GM21390 (cell line): ENCODE data around the gene APLP1.
"Not testable (repeated sequence)": the region's sequence is repeated elsewhere in the genome, so short reads cannot be mapped to it uniquely, and the experiment has no call there.

Source experiments
- ATAC-seq: cut with Tn5 transposase; IDR thresholded peaks from one replicate; pipeline ENCODE4 v1.9.1; 2021; ENCODE audit not compliant: unreplicated experiment

Gene APLP1

GRCh38 chr19:35882114-35882832, 13.9 kb downstream of the APLP1 start:
- ATAC-seq = no peak

GRCh38 chr19:35883882-35884281, 15.5 kb downstream of the APLP1 start:
- ATAC-seq = no peak

DNA sequence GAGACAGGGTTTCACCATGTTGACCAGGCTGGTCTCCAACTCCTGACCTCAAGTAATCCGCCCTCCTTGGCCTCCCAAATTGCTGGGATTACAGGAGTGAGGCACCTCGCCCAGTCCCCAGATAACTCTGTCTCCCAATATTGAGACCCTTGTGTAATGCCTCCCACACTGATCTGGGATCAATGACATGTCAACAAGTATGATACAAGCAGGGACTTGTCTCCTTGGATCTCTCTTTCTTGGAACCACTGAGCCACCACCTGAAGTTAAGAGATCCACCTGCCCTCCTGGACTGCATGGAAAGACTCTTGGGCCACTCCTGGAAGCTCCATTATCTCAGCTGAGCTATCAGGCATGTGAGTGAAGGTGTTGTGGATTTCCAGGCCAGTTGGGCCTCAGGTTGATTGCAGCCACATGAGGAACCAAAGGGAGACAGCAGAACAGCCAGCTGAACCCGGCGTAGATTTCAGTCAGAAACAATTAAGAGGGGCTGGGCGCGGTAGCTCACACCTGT, 16.9 kb downstream of the APLP1 start:
- no peak for ATAC-seq

DNA sequence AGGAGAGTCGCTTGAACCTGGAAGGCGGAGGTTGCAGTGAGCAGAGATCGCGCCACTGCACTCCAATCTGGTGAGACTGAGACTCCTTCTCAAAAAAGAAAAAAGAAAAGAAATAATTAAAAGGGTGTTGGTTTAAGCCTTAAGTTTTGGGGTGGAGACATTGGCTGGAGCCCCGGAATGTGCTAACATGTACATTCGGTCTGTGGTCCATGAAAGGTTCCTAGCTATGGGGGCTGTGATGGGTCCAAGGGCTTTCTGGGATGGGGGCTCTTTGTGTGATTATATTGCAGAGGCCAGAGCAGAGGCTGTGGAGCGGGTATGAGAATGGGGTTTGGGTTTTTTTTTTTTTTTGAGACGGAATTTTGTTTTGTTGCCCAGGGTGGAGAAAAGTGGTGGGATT, 17.5 kb downstream of the APLP1 start:
- ATAC-seq = no peak

DNA sequence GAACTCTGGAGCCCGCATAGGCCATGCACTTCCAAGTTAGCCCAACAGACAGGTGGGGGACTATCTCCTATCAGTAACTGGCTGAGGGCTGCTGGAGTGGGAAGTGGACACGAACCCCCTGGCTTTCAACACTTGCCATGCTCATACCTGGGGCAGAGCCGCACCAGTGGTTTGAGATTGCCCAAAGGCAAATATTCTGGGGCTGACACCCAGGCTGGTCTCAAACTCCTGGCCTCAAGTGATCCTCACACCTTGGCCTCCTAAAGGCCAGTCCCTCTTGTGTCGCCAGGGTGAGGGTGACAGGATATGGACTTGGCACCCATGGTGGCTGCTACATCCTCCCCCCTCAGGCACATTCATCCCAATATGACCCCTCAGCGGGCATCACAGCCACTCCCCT, 18.8 kb downstream of the APLP1 start:
- no peak for ATAC-seq

DNA sequence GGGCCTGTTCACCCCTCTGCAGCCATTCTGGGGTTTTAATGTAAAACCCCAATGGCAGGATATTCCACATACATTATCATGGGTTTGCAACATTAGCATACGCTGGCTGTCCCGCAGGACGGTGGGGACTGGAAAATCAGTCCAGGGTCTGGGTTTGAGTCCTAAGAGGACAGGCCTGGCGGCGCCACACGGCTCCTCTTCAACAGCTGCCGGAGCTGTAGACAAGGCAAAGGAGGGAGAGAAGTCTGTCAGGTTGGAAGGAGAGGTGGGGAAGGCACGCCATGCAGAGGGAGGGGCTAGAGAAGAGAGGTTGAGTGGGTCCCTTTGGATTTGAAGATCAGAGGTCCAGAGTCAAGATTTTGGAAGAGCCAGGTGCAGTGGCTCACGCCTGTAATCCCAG, 20.0 kb downstream of the APLP1 start:
- ATAC-seq = no peak

DNA sequence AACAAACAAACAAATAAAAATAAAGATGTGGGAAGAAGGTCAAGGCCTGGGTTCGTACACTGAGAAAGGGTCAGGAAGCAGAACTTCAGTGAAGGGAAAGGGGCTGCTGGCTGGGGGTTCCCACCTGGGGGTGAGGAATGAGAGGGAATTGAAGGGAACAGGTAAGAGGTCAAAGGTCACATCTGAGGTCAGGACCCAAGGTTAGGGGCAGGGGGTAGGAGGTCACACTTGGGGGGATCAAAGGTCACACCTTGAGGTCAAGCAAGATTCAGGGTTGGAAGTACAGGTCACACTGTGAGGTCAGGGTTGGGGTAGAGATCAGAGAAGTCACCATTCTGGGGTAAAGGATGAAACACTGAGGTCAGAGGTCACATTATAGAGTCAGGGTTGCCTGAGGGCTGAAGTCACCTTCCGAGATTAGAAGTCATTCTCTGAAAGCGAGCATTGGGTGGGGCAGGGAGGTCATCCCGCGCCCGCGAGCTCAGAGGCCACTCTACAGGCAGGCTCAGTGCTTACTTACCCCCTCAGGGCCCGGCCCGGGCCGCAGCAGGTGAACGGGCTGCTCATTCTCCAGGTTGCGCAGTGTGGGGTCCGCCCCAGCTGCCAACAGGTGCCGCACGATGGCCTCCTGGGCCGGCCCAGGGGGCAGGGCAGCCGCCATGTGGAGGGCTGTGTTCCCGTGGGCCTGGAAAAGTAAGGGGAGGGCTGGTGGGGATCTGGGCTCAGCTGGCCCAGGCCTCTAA, 21.2 kb downstream of the APLP1 start:
- no peak for ATAC-seq

DNA sequence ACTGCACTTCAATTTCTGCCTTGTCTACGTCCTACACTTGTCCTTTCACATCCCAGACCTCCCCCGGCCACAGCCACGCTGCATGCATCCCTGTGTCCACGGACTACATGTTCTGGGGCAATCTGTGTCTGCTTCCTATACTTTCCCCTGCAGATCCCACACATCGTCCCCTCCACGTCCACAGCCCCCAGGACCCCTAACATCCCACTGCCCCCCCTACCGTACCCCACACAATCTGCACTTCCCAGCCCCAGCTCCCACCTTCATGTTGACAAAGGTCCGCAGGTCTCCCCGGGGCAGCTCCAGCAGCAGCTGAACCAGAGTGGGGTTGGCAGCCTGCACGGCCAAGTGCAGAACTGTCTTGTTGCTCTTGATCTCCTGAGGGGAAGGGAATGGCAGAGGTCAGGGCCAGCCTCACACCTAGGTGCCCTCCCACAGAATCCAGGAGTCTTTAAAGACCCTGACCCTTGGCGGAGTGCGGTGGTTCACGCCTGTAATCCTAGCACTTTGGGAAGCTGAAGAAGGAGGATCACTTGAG, 21.8 kb downstream of the APLP1 start:
- ATAC-seq = no peak

DNA sequence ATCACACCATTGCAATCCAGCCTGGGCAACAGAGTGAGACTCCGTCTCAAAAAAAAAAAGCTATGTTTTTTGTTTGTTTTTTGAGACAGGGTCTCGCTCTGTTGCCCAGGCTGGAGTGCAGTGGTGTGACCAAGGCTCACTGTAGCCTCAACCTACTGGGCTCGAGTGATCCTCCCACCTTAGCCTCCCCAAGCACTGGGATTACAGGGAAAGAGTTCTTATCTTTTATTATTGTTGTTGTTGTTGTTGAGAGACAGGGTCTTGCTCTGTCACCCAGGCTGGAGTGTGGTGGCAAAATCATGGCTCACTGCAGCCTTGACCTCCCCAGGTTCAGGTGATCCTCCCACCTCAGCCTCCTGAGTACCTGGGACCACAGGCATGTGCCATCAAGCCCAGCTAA, 23.4 kb downstream of the APLP1 start:
- not testable (repeated sequence) for ATAC-seq

- ATAC-seq = no peak
Observed at GRCh38 chr19:35894342-35894741, 26.0 kb downstream of the APLP1 start.

- no peak for ATAC-seq
Observed at GRCh38 chr19:35895911-35896642, 27.7 kb downstream of the APLP1 start.

DNA sequence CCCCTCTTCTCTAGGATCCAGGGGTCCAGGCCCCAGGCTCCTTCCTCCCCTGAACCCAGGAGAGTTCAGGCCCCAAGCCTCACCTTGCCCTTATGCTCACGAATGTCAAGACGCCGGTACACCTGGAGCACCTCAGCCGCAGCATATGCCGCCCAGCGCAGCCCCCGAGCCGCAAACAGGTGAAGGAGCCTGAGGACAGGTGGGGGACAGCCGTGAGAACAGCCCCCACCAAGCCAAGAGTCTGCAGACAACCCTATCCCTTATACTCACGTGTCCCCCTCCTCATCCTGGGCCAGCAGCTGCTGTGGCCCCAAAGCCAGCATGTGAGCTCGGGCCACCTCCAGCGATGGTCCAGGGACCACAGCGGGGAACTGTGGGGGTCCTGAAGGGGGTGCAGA, 28.3 kb downstream of the APLP1 start:
- ATAC-seq = no peak

DNA sequence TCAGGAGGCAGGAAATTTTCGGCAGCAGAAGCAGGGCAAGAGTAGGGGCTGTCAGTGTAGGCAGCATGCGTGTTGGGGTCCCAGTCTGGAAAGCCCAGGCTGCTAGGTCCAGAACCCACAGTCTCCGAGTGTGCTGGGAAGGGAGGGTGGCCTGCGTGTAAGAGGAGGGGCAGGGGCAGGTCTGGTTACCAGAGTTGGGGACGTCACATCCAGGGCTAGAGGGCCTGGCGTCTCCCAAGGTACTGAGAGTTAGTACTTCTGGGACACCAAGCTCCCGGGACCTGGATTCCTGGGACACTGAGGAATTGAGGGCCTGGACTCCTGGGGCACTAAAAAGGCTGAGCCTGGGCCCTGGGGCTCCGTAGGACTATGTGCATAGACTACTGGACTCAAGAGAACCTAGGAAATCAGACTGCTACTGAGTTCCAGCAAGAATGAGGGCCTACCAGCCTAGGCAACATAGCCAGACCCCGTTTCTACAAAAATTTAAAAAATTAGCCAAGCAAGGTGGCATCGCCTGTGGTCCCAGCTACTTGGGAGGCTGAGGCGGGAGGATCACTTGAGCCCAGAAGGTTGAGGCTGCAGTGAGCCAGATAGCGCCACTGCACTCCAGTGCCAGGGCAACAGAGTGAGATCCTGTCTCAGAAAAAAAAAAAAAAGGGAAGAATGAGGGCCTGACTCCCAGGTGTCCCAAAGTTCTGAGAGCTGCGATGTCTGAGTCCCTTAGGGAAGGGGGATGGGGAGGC, 29.5 kb downstream of the APLP1 start:
- ATAC-seq = no peak

DNA sequence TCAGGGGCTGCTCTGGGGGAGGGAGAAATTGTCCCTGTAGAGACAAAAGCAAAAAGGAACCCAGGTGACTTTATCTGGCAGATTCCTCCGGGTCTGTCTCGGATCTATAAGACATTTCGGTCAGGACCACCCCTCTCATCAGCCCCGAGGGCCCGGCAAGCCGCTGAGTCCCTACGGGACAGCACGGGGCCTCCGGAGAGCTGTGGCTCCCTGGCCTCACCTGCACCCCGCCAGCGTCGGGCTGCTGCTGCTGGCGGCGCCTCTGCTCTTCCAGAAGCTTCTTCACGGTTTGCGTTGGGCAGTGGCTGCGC, 30.1 kb downstream of the APLP1 start:
- ATAC-seq = no peak

- no peak for ATAC-seq
Observed at GRCh38 chr19:35899547-35900214, 31.3 kb downstream of the APLP1 start.

- ATAC-seq = no peak
Observed at GRCh38 chr19:35901055-35901644, 32.8 kb downstream of the APLP1 start.

DNA sequence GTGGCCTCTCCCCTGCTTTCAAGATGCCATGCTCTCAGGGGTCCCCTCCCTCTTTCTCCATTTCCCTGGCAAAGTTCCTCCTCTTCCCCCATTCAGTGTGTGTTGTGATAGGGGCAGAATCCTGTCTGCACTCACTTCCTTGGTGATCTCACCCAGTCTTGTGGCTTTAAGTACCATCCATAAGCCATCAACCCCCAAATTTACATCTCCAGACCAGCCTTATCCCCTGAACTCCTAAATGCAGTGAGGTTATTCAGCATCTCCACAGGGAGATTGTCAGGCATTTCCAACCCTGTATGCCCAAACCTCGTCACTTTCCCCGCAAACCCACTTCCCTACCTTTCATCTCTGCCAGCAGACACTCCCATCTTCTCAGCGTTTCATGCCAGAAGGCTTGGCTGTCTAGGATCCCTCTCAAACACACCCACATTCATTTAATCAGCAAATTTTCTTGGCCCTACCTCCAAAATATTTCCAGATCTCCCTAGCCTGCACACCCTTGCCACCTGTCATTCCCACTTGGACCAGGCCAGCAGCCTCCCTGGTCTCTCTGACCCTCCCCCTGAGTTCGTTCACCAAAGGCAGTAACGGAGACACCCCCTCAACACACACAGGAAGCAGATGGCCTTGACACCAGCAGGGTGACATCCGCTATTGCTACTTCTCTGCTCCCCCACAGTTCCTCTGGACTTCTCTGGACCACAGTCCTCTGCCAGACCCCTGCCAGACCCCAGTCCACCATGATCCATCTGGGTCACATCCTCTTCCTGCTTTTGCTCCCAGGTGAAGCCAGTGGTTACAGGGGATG, 33.7 kb downstream of the APLP1 start, which contains the start of gene HCST:
TSS of gene HCST (plus strand) at position 676 of the 808 bp plus-strand sequence. CDS start at position 741, 65 bp downstream.
- ATAC-seq = no peak

DNA sequence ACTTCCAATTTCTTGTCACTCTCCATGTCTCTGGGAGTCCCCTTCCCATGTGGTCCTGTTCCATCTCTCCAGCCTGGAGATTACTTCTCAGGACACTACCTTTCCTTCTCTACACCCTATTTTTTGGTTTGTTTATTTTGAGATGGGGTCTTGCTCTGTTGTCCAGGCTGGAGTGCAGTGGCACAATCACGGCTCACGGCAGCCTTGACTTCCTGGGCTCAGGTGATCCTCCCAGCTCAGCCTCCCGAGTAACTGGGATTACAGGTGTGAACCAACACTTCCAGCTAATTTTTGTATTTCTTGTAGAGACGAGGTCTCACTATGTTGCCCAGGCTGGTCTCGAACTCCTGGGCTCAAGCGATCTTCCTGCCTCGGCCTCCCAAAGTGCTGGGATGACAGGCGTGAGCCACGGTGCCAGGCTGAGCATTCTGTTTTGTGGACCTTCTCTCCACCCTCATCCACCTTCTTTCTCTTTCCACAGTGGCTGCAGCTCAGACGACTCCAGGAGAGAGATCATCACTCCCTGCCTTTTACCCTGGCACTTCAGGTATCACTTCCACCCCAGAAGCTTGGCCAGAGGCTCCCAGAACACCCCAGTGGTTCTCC, 34.6 kb downstream of the APLP1 start:
- ATAC-seq = no peak
